GM12864 (cell line): ENCODE results near the gene ARID2.

Source experiments
- DNase-seq: peaks from one replicate; pipeline ENCODE4 v3.0.0-alpha.2; 2011; ENCODE audit warnings: low read depth
- H3K4me3 ChIP-seq: 2 replicates; pipeline ENCODE4 v1.5.1; 2011; ENCODE audit warnings: mild to moderate bottlenecking, low read depth, low read length, control low read depth
- TF ChIP-seq, protein P1 (sequence below): IDR thresholded peaks from 2 replicates; pipeline ENCODE4 v1.5.1; 2011; ENCODE audit warnings: low read depth, mild to moderate bottlenecking, moderate library complexity, low read length, control low read depth, inconsistent platforms; ENCODE audit errors: missing control alignments

ARID2 gene

DNA sequence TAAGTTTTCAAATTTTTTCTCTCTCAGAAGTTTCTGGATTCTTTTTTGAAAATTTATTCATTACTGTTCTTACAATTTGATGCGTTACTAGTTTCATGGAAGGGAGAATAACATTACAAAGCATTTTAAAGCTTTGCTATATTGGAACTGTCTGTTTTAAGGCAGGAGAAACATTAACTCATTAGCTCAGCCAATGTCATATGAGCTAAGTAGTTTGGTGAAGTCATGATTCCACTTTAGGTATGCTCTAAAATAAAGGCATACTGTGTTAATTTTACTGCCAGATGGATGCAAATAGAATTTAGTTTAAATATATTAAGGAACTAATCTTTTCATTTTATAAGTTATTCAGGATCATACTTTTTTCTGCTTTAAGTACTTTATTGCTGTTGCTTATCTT is 46.0 kb downstream of the ARID2 start:
- DNase-seq, result no peak
- TF ChIP-seq, protein P1, sequence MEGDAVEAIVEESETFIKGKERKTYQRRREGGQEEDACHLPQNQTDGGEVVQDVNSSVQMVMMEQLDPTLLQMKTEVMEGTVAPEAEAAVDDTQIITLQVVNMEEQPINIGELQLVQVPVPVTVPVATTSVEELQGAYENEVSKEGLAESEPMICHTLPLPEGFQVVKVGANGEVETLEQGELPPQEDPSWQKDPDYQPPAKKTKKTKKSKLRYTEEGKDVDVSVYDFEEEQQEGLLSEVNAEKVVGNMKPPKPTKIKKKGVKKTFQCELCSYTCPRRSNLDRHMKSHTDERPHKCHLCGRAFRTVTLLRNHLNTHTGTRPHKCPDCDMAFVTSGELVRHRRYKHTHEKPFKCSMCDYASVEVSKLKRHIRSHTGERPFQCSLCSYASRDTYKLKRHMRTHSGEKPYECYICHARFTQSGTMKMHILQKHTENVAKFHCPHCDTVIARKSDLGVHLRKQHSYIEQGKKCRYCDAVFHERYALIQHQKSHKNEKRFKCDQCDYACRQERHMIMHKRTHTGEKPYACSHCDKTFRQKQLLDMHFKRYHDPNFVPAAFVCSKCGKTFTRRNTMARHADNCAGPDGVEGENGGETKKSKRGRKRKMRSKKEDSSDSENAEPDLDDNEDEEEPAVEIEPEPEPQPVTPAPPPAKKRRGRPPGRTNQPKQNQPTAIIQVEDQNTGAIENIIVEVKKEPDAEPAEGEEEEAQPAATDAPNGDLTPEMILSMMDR, result no peak
- H3K4me3 ChIP-seq, result no peak overlapping the region

DNA sequence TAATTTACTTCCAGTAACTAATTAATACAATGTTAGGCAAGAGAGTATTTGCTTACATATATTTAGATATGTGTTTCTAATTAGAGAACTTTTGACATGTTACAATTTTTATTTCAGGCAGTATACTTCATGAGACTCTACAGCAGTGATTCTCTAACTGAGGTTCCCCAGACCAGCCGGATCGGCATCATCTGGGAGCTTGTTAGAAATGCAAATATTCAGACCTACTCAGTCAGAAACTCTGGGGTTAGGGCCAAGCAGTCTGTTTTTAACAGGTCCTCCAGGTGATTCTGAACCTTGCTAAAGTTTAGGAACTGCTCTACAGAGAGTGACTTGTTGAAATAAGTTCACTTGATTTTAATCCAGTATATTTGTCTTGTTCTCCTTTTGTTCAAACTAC is 46.5 kb downstream of the ARID2 start:
- TF ChIP-seq, protein P1, result no peak
- no peak for DNase-seq
- H3K4me3 ChIP-seq, result no peak overlapping the region

DNA sequence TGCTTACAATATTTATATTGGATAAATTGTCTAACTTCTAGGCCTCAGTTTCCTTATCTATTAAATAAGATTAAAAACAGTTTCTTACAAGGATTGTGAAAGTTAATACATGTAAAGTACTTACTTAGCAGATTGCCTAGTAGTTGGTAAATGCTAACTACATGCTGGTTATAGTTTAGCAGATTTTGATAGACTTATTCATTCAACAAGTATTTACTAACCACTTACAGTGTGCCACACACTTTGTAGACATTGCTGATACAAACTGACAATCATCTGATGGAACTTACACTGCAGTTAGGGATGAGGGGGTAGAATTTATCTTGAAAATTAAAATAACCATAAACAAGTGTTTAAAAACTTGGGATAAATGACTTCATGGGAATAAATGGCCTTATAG is 50.4 kb downstream of the ARID2 start:
- no peak overlapping the region for H3K4me3 ChIP-seq
- no peak for DNase-seq
- TF ChIP-seq, protein P1, result no peak

DNA sequence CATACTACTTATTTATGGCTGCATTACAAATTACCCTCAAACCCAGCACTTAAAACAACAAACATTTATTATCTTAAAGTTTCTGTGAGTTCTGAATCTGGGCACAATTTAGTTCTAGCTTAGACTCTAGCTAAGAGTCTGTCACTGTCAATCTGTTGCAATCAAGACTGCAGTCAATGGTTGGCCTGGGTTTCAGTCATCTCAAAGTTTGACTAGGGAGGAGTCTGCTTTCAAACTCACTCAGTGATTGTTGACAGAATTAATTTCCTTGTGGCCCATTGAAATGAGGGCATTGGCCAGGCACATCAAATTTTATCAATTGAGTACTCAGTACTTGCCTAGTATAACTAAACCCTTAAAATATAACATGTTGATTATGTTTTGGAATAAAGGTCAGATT is 51.6 kb downstream of the ARID2 start:
- TF ChIP-seq, protein P1, result no peak
- no peak for DNase-seq
- H3K4me3 ChIP-seq, result no peak overlapping the region

DNA sequence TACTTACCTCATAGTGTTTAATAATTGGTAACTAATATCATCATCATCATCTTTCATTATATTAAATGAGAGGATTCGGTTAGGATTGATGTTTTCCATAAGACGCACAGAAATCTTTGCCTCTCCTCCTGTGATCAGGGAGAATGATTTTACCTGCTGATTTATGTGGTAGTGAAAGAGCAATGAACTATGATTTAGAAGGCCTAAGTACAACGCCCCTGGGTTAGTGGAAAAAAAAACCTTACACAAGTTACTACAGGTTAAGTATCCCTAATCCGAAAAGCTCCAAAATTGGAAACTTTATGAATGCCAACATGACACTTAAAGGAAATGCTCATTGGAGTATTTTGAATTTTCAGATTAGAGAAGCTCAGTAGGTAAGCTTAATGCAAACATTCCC is 55.8 kb downstream of the ARID2 start:
- TF ChIP-seq, protein P1, result no peak
- no peak for DNase-seq

DNA sequence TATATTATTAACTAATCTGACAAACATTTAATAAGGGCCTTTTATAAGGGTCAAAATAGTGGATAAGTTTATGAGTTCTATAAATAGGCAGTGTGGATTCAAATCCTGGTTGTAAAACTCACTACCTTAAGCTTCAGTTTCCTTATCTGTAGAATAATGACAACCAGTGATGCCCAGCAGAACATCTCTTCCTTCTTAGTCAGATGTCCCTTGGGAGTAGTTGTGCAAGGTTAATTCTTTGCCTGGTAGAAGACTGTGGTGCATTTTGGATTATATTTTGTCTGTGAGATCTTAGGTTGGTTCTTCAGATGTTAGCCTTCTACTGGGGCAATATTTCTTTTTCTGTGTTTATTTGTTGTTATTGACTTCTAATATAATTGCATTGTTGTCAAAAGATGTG is 59.5 kb downstream of the ARID2 start:
- no peak overlapping the region for H3K4me3 ChIP-seq
- TF ChIP-seq, protein P1, result no peak
- no peak for DNase-seq

More for the DNA sequence above, 55.8 kb downstream of the ARID2 start:
- no peak overlapping the region for H3K4me3 ChIP-seq

DNA sequence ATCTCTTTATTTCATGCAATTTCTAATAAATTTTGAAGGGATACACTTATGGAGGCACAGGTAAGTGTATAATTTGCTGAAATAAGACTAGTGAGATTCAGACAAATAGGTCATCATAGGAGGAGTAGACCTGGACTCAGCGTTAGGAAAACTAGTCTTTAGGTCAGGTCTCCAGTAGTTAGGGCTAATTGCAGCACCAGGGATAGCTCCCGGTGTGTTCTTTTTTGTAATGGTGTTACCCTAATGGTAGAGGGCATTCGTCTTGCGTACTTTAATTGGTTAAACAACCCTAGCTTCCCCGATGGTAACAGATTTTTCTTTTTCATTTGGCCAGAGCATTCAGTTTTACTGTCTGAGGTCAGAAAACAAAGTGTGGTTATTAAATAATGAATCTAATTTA is 64.9 kb downstream of the ARID2 start:
- TF ChIP-seq, protein P1, result no peak
- DNase-seq, result no peak
- no peak overlapping the region for H3K4me3 ChIP-seq
